GM10266 (cell line): ENCODE results near the gene RNH1.

Experiments
- DNase-seq: peaks from one replicate; pipeline ENCODE4 v3.0.0; 2012; ENCODE audit errors: extremely low spot score
- CTCF ChIP-seq: IDR thresholded peaks from 2 replicates; pipeline ENCODE4 v1.5.1; 2012; ENCODE audit warnings: mild to moderate bottlenecking, low read depth; ENCODE audit not compliant: control insufficient read depth, insufficient read depth; ENCODE audit errors: missing control alignments

The RNH1 gene

DNA sequence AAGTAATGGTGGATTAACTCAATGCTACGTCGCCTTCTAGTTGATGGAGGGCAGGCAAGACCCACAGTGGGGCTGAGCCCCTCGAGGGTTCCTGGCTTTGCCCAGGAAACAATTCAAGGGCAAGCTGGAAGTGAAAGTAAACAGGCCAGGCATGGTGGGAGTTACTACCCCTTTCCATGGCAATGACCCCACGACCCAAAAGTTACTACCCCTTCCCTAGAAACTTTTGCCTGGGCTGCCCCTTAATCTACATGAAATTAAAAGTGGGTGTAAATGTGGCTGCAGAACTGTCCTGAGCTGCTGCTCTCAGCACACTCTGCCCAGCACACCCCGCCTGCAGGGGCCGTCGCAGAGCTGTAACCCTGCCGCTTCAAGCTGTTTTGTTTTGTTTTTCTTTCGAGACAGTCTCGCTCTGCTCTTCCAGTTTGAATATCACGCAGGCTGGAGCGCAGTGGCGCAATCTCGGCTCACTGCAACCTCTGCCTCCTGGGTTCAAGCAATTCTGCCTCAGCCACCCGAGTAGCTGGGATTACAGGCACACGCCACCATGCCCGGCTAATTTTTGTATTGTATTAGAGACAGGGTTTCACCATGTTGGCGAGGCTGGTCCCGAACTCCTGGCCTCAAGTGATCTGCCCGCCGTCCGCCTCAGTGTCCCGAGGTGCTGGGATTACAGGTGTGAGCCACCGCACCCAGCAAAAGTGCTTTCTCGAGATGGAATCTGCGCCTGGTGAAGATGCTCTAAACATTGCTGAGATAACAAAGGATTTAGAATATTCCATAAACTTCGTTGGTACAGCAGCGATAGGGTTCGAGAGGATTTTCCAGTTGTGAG lies 5.9 kb upstream of the RNH1 start:
- TF ChIP-seq CTCF, result no peak
- no peak for DNase-seq

GRCh38 chr11:508956-509355 lies 1.9 kb upstream of the RNH1 start:
- no peak for DNase-seq
- TF ChIP-seq CTCF, result no peak

- TF ChIP-seq CTCF, result no peak
- DNase-seq, result no peak
Measured at GRCh38 chr11:507727-508515, 879 bp upstream of the RNH1 start.

GRCh38 chr11:506238-506994 lies 626 bp downstream of the RNH1 start:
- TF ChIP-seq CTCF, result no peak
- DNase-seq, result peak; percentile 99

DNA sequence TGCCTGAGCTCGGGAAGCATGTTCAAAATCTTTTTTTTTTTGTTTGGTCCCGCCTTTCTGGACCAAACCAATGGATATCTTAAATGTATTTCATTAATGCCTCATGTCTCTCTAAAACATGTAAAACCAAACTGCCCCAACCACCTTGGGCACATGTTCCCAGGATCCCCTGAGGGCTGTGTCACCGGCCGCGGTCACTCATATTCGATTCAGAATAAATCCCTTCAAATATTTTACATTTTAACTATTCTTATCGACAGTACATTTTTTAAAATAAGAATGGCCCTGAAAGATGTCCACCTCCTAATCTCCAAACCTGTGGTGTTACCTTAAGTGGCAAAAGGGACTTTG lies 2.1 kb downstream of the RNH1 start:
- DNase-seq, result no peak
- no peak for TF ChIP-seq CTCF

DNA sequence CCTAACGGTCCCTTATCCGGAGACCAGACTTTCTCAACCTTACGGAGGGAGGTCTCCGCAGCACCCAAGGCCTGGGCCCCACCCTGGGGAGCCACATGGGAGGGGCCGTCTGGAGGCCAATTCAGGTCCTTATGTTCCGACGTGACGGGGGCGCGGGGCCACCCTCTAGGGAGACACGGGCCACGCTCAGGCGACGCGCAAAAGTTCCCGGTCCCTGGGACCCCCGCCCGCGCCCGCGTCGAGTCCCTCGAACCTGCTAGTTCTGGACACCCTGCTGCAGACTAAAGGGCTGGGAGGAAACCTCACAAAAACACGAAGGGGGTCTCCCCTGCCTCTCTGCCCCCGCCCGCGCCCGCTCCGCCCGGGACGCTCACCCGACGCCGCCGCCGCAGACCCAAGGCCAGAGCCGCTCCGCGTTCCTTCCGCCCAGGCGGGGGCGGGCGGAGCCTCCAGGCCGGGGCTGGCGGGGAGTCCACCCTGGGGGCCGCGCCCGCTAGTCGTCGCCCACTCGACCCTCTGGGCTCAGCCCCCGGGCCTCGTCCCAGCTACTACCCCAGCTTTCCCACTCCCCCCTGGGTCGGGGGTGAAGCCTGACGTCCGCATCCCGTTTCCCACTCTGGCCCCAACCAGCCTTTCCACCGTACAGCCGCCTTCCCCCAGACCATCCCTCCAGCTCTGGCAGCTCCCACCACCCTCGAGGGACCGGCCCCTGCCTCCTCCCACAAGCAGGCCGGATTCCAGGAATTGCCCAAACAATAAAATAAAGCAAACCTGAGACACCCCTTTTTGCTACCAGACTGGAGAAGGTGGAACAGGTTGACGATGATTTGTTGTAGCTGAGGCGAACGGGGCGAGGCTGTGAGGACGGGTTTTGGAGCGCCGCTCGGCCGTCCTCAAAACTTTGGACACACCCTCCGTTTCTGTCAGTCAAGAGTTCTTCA lies 2.7 kb downstream of the RNH1 start:
- TF ChIP-seq CTCF, result no peak
- no peak for DNase-seq
